HL-60/S4 treated with phorbol 12-myristate 13-acetate at 8.2 ng/mL for 4 days and 3 days (cell line): Measurements from ENCODE around the gene FLNB.
"Not testable (repeated sequence)": the region's sequence is repeated elsewhere in the genome, so short reads cannot be mapped to it uniquely, and the experiment has no call there.

Source experiments
- in situ Hi-C: fragments of 300-500 bp; cut with MboI; formaldehyde crosslinking; loops from 2 replicates; pipeline ENCODE4 v1.15.0; 2022; ENCODE audit warnings: low sequenced_read_pairs

The FLNB gene

DNA sequence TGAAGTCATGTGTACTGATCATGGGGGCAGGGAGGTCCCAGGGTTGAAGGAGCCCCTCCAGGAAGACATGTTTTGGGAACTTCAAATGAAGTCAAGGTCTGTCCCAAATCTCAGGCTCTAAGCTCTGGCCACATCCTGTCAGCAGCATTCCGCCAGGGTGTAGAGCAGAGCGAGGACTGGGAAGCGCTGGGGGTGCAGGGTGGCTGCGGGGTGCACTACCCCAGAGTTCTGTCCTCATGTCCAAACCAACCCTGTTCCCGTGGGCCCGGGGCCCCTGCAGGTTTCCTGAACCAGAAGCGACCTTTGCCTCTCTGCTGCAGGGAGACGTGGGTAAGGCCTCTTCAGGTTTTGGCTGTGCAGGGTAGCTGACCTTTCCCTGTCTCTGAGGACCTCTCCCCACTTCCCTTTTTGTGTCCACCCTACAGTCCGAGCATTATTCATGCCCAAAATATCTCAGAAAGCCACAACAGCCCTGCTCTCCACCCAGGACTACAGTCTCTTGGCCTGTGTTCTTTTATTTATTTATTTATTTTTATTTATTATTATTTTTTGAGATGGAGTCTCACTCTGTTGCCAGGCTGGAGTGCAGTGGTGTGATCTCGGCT lies 26.6 kb upstream of the FLNB start:
- in situ Hi-C loops: no loop called here

DNA sequence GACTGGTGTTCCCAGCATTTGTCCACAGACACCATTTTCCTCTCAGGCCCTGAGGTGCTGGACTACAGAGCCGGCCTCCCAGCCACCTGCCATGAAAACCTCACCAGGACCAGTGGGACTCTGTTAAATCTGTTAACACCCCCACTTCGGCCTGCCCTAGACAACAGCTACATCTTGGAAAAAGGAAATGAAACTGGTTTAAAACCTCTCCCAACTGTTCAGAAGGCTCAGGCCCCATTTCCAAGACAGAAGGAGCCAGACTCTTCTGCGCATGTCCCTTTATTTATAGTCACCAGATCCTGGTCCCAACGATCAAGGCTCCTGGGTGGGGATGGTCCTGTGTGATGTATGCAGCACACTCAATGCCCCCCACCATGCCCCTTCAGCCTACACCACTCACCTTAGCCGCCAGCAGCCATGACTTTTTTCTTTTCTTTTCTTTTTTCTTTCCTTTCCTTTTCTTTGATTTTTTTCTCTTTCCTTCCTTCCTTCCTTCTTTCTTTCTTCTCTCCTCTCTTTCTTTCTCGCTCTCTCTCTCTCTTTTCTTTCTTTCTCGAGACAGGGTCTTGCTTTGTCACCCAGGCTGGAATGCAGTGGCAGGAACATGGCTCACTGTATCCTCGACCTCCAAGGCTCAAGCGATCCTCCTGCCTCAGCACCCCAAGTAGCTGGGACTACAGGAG lies 25.5 kb upstream of the FLNB start:
- in situ Hi-C loops: no loop called here

DNA sequence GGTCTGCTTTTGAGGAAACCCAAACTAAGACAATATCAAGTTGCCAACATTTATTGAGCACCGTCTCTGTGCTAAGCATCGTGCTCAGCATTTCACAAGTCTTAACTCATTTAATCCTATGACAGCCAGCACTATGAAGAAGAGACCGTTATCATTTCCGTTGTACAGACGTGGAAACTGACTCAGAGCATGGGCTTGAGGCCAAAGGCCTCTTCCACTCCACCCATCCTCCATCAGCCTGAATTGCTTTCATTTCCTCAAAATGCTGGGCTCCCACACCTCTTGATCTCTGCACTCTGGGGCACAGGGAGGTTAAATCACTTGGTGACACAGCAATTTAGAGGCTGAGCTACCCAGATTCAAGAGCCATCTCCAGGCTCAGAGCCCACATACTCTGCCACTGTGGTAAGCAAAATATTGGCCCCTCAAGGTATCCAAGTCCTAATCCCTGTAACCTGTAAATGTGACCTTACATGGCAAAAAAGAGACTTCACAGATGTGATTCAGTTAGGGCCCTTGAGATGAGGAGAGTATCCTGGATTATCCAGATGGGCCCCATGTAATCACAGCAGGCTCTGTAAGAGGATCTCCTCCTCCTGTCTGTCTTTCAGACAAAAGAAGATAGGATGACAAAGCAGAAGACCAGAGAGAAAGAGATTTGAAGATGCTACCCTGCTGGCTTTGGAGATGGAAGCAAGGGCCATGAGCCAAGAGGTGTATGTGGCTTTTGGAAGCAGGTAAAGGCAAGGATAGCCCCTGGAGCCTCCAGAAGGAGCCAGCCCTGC lies 24.3 kb upstream of the FLNB start:
- in situ Hi-C loops: no loop called here

DNA sequence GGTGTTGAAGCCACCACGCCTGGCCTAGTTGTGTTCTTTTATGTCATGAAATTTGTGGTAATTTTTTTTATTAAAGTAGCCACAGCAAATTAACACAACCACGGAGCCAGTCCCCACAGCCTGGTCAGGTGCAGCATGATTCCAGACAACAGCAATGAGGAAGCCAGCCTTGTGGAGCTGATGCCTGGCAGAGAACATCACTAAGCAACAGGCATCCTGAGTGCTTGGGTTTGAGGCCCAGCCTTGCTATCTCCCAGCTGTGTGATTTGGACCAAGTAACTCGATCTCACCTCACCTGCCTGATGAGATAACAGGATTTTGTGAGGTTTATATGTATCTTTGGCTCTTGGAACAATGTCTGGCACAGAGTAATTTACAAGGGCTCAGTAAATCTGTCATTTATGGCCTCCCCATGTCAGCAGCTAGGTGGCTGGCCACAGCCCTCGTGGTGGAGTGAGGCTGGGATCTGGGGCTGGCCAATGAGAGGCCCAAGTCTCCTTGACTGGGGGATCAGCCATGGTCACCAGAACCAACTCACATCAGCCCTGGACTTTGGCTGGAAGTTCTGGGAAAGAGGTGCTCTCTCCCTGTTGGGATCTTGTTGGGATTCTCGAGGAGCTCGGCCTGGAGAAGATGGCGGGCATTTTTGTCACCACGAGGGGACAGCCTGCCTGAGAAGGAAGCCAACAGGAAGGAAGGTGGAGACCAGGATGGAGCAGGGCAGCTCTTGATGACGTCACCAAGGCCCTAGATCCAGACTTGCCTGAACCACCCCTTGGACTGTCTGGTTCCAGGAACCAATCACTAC lies 22.8 kb upstream of the FLNB start:
- in situ Hi-C loops: no loop called here

DNA sequence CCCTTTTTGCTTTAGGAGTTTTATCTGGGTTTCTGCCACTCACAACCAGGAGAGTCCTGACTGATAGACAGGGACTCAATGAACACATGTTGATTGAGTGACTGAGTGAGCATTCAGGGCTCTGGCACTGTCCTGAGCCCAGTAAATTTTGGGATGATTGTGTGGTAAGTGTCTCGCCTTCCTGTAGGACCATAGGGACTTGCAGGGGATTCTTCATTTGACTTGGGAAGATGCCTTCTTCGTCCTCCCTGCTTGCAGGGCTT lies 22.3 kb upstream of the FLNB start:
- in situ Hi-C loops: no loop called here

DNA sequence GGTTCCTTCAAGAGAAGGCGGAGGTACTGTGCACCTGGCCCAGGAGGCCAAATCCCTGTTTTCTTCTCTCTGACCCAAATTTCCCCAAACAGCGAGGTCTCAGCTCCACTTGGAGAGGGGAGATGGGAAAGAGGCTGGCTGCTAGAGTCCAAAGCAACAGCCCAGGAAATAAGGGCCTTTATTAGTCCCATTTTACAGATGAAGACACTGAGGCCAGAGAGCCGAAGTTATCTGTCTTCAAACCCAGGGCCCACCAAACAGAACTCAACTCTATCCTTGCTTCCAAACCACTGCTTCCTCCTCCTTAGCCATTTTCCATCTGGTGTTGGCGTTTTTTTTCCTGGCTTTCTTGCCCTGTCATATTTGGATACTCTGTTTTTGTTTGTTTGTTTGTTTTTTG lies 22.0 kb upstream of the FLNB start:
- in situ Hi-C loops: no loop called here

DNA sequence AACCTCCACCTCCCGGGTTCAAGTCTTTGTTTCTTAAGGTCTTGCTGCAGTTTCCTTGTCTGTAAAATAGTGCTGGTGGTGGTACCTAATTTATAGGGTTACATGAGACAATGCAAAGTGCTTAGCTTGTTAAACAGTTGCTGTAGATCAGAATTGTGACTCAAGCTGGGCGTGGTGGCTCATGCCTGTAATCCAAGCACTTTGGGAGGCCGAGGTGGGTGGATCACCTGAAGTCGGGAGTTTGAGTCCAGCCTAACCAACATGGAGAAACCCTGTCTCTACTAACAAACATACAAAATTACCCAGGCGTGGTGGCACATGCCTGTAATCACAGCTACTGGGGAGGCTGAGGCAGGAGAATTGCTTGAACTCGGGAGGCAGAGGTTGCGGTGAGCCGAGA lies 19.0 kb upstream of the FLNB start:
- in situ Hi-C loops: not testable (repeated sequence)

DNA sequence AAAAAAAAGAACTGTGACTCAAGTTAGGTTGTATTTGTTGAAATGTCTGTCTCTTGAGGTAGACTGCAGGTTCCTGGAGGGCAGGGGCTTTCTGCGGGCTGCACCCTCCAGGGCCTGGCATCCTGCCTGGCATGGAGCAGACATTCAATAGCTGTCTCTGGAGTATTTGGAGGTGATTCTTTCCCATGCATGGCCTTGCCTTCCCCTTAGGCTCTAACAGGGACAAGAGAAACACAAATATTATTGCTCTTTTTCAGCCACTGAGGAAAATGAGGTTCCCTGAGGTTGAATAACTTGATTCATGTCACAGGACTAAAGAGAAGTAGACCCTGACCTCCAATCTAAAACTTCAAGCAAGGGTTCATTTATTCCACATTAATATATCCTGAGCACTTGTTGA lies 18.6 kb upstream of the FLNB start:
- in situ Hi-C loops: no loop called here

DNA sequence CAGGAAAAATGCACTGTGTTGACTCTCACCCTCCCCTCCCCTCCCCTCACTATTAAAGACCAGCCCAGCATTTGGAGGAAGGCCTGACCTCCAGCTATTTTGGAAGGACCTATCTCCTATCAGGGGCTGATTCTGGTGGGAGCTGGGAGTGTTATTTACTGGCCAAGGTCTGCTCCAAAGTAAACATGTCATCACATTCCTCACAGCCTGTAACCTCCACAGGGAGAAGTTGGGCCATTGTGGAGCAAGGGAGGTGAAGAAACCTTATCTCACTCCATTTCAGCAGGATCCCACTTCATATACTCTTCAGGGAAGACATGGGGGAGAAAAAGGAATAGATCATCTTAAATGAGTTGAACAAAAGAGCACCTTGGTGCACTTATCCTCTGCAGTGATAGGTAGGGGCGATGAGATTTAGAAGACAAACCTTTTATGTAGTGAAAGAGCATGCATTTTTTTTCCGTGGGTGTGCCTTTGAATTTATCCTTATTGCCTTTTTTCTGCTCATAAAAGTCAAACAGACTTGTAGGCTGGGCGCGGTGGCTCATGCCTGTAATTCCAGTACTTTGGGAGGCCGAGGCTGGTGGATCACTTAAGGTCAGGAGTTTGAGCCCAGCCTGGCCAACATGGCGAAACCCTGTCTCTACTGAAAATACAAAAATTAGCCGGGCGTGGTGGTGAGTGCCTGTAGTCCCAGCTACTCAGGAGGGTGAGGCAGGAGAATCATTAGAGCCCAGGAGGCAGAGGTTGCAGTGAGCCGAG lies 15.6 kb upstream of the FLNB start:
- in situ Hi-C loops: no loop called here

DNA sequence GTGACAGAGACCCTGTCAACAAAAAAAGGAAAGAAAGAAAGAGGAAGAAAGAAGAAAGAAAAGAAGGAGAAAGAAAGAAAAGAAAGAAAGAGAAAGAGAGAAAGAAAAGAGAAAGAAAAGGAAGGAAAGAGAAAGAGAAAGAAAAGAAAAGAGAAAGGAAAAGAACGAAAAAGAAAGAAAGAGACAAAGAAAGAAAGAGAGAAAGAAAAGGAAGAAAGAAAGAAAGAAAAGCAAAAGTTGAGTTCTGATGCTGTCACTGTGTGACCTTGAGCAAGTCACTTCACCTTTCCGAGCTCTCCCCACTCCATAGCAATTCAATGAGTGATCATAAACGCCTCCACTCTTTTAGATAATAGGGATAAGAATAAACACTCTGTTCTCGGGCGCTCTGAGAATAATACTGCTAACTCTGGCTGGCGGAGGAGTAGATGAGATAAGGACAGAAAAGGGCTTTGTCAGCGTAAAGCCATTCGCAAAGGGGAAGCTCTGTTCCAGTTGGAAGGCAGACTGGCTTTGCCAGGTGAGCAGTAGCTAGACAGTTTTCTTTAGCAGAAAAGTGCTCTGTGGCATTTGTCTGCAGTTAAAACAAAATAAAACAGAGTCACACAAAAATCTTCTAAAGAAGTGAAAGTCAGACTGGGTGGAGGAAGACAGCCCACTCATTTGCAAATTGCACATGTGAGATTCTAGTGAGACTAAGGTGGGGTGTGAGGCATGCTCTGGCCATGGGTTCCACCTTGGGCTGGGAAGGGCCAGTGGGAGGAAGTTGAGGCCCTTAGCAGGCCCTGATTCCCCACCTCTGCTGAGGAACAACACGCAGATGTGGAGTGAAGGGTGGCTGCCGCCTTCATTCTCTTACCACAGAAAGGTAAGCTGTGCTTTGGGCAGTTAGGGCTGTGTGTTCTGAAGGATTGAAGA lies 9.6 kb upstream of the FLNB start:
- in situ Hi-C loops: no loop called here

DNA sequence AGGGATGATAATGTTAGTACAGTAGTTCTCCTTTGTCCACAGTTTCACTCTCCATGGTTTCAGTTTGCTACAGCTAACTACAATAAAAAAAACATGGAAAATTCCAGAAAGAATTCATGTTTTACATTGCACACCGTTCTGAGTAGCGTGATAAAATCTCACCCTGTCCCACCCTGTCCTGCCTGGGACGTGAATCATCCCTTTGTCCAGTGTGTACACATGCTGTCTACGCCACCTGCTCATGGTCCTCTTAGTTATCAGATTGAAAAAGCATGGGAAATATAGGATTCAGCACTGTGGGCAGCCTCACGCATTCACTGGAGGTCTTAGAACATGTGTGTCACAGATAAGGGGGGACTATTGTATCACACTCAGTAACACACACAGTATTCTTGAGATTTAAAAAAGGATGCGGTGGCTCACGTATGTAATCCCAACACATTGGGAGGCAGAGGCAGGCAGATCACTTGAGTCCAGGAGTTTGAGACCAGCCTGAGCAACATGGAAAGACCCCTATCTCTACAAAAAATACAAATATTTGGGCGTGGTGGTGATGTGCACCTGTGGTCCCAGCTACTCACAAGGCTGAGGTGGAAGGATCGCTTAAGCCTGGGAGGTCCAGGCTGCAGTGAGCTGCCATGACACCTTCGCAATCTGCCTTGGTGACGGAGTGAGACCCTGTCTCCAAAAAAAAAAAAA lies 8.7 kb upstream of the FLNB start:
- in situ Hi-C loops: no loop called here

DNA sequence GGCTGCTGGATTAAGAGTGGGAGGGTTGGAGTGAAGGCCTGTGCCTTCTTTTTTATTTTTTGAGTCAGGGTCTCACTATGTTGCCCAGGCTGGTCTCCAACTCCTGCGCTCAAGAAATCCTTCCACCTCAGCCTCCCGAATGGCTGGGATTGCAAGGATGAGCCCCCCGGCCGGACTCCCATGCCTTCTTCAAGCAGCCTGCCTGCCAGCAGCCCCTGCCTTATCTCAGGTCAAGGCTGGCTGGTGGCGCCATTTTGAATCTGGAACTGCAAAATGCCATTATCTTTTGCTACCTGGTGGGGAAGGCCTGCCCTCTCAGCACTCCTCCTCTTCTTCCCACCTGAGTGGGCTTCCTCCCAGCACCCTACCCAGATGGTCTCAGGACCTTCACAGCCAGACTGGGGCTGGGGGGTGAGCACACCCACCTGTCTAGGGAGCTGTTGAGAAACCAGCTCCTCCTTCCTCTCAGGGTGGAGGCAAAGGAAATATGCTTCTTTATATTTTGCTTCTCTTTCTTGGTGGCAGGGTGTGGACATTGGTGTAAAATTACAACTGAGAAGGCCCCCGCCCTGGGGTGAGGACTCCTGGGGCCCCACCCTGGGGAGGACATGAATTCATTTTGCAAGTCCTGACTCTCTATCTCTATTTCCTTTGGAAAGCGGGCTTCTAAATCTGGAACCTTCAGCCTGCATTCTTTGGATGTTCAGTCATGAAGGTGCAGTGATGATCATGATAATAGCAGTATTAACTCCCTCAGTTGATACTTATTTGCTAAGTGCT lies 7.7 kb upstream of the FLNB start:
- in situ Hi-C loops: no loop called here

DNA sequence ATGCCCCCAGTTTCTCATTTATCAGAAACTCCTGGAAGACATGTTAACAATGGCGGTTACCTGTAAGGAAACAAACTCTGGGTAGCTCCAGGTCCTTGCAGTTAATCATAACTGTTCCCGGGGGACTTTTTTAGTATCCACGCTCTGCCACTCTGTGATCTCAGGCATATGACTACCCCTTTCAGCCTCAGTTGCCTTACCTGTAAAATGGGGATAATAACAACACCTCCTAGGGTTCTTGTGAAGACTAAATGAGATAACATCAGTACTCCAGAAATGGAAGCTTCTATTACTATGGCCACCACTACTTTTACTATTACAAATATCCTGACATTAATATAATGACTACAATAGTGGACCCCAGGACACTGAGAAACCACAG lies 7.1 kb upstream of the FLNB start:
- in situ Hi-C loops: no loop called here

DNA sequence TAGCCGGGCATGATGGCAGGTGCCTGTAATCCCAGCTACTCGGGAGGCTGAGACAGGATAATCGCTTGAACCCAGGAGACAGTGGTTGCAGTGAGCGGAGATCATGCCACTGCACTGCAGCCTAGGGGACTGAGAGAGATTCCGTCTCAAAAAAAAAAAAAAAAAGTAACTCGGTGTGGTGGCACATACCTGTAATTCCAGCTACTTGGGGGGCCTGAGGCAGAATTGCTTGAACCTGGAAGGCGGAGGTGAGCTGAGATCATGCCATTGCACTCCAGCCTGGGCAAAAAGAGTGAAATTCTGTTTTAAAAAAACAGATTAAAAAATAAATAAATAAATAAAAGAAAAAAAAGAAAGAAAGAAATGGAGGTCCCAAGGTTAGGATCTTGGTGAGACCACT lies 6.2 kb upstream of the FLNB start:
- in situ Hi-C loops: no loop called here

DNA sequence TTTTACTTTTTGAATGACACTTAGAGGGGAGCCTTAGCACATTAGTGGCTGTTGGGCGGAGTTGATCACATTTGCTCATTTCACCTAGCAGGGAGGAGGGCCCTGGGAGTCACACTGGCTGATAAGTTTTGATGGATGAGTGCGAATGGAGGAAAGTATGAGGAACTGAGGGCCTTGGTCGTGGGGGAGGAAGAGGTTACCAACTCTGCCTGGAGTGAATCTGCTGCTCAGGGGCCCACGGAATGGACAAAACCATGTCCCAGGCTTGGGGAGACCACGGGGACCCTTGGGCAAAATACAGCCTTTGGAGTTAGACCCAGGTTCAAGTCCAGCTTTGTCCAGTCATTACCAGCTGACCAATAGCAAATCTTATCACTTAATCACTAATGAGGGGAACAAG lies 5.1 kb upstream of the FLNB start:
- in situ Hi-C loops: no loop called here

DNA sequence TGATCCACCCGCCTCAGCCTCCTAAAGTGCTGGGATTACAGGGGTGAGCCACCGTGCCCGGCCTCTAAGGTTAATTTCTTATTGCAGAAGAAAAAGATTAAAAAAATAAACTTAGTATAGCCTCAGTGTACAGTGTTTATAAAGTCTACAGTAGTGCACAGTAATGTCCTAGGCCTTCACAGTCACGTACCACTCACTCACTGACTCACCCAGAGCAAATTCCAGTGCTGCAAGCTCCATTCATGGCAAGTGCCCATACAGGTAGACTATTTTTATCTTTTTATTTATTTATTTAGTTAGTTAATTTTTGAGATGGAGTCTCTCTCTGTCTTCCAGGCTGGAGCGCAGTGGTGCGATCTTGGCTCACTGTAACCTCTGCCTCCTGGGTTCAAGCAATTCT lies 3.2 kb upstream of the FLNB start:
- in situ Hi-C loops: no loop called here

DNA sequence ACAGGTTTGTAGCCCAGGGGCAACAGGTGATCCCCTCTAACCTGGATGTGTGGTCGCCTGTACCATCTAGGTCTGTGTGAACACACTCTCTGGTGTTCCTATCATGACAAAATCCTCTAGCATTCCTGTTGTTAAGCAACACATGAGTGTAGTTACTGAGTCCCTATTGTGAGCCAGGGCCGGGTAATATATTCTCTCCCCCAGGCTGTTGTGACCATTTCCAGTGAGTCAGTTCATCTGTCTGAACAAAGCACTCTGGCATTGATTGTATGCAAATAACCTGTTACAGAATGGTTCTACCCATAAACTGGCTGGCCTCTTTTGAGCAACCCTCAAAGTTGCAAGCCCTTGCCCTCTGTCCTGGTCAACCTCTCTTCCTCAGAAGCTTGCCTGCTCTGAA lies 2.6 kb upstream of the FLNB start:
- in situ Hi-C loops: no loop called here

DNA sequence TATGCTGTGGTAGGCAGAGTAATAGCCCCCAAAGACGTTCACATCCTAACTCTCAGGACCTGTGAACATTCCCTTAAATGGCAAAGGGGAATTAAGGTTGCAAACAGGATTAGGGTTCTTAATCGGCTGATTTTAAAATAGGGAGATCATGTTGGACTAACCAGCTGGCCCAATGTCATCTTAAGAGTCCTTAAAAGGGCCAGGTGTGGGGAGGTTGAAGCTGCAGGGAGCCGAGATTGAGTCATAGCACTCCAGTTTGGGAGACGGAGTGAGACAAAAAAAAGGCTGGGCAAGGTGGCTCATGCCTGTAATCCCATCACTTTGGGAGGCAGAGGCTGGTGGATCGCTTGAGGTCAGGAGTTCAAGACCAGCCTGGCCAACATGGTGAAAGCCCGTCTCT lies 1.6 kb upstream of the FLNB start:
- in situ Hi-C loops: no loop called here
